Mesothelial cell of epicardium (in vitro differentiated cells): ENCODE data around the gene BMAL1. TPM values are rescaled to one million over a fixed set of nuclear protein-coding genes. Genes with fewer than 3 reads are reported as not detected.

ENCODE experiments used
- DNase-seq, 2 experiments: peaks; one replicate each; pipeline ENCODE4 v3.0.0; 2021; ENCODE audit warnings: low spot score in 2 of 2; ENCODE audit not compliant: unreplicated experiment in 2 of 2
- H3K27ac Mint-ChIP-seq: 2 replicates; pipeline ENCODE4 v1.8.0; 2021; ENCODE audit warnings: mixed read lengths
- H3K27me3 Mint-ChIP-seq: 2 replicates; pipeline ENCODE4 v1.8.0; 2021; ENCODE audit warnings: low read depth, mixed read lengths
- H3K36me3 Mint-ChIP-seq: 2 replicates; pipeline ENCODE4 v1.8.0; 2021; ENCODE audit warnings: mixed read lengths
- H3K4me1 Mint-ChIP-seq: 2 replicates; pipeline ENCODE4 v1.8.0; 2021; ENCODE audit warnings: mixed read lengths
- H3K4me3 Mint-ChIP-seq: 2 replicates; pipeline ENCODE4 v1.8.0; 2021; ENCODE audit warnings: mild to moderate bottlenecking, moderate library complexity, mixed read lengths
- H3K9me3 Mint-ChIP-seq: 2 replicates; pipeline ENCODE4 v1.8.0; 2021; ENCODE audit warnings: mixed read lengths
- total RNA-seq: library from RNA; stranded (reverse); gene quantifications from 3 replicates; pipeline ENCODE4 v1.2.1, GENCODE V29; 2021
- TF ChIP-seq, protein P1 (sequence below): fragments of 200-600 bp; sonication (generic); IDR thresholded peaks from one replicate; pipeline ENCODE4 v1.5.0; 2021; ENCODE audit warnings: antibody characterized with exemption; ENCODE audit not compliant: unreplicated experiment

The BMAL1 gene
- total RNA-seq, 1 donor from 2014 or later, result 6.7 TPM

GRCh38 chr11:13304655-13305335 lies 27.2 kb downstream of the BMAL1 start:
- DNase-seq, result no peak
- H3K27me3 Mint-ChIP-seq, result no peaks in the 10 kb centered on the region
- no peaks in the 10 kb centered on the region for H3K36me3 Mint-ChIP-seq
- H3K4me3 Mint-ChIP-seq, result no peak overlapping the region
- H3K4me1 Mint-ChIP-seq, result no peaks in the 10 kb centered on the region
- H3K9me3 Mint-ChIP-seq, result no peaks in the 10 kb centered on the region
- H3K27ac Mint-ChIP-seq, result no peak overlapping the region
- TF ChIP-seq, protein P1, sequence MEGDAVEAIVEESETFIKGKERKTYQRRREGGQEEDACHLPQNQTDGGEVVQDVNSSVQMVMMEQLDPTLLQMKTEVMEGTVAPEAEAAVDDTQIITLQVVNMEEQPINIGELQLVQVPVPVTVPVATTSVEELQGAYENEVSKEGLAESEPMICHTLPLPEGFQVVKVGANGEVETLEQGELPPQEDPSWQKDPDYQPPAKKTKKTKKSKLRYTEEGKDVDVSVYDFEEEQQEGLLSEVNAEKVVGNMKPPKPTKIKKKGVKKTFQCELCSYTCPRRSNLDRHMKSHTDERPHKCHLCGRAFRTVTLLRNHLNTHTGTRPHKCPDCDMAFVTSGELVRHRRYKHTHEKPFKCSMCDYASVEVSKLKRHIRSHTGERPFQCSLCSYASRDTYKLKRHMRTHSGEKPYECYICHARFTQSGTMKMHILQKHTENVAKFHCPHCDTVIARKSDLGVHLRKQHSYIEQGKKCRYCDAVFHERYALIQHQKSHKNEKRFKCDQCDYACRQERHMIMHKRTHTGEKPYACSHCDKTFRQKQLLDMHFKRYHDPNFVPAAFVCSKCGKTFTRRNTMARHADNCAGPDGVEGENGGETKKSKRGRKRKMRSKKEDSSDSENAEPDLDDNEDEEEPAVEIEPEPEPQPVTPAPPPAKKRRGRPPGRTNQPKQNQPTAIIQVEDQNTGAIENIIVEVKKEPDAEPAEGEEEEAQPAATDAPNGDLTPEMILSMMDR, result no peak

GRCh38 chr11:13308704-13309103 lies 31.1 kb downstream of the BMAL1 start:
- no peak for DNase-seq

GRCh38 chr11:13309156-13309555 lies 31.6 kb downstream of the BMAL1 start:
- TF ChIP-seq, protein P1, result no peak
- peaks cover 4% of the 10 kb centered on the region for H3K4me1 Mint-ChIP-seq

More at GRCh38 chr11:13308704-13309103, 31.1 kb downstream of the BMAL1 start:
- Mint-ChIP-seq H3K36me3 (no peaks in the 10 kb centered on the region), H3K4me3 (no peak overlapping the region), H3K27me3 (no peaks in the 10 kb centered on the region), H3K27ac (no peak overlapping the region), H3K4me1 (no peaks in the 10 kb centered on the region), H3K9me3 (no peaks in the 10 kb centered on the region)
- TF ChIP-seq, protein P1, result no peak

GRCh38 chr11:13310443-13310842 lies 32.9 kb downstream of the BMAL1 start:
- Mint-ChIP-seq H3K27ac (no peak overlapping the region), H3K4me3 (no peak overlapping the region), H3K9me3 (no peaks in the 10 kb centered on the region), H3K36me3 (no peaks in the 10 kb centered on the region), H3K4me1 (peaks cover 11% of the 10 kb centered on the region), H3K27me3 (no peaks in the 10 kb centered on the region)
- DNase-seq, result no peak
- TF ChIP-seq, protein P1, result no peak

More at GRCh38 chr11:13309156-13309555, 31.6 kb downstream of the BMAL1 start:
- H3K36me3 Mint-ChIP-seq, result no peaks in the 10 kb centered on the region
- no peak for DNase-seq
- H3K27me3 Mint-ChIP-seq, result no peaks in the 10 kb centered on the region
- H3K9me3 Mint-ChIP-seq, result no peaks in the 10 kb centered on the region
- no peak overlapping the region for H3K27ac Mint-ChIP-seq
- H3K4me3 Mint-ChIP-seq, result no peak overlapping the region

DNA sequence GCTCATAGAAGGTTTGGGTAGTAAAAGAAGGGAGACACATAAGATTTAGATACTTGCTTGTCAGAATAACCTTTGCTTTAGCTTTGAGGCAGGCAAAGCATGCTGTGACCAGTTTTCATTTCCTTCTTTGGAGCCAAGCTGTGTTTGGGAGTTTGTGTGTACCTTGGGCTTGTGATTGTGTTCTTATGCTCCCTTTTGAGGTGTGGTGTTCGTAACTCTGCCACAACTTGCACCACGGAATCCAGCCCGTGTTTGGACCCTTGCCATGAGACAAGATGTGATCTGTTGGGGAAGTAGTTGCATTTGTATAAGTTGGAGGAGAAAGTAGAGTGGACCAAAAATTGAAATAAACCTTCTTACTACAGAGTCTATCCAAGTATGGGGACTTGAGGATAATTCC lies 34.0 kb downstream of the BMAL1 start:
- no peaks in the 10 kb centered on the region for H3K27me3 Mint-ChIP-seq
- H3K27ac Mint-ChIP-seq, result no peak overlapping the region
- no peaks in the 10 kb centered on the region for H3K36me3 Mint-ChIP-seq
- TF ChIP-seq, protein P1, result no peak
- H3K4me3 Mint-ChIP-seq, result no peak overlapping the region
- H3K9me3 Mint-ChIP-seq, result no peaks in the 10 kb centered on the region
- no peak for DNase-seq
- peaks cover 11% of the 10 kb centered on the region for H3K4me1 Mint-ChIP-seq
